HG03439 (cell line): ENCODE measurements around the gene SUMF1.
"Not testable (repeated sequence)": the region's sequence is repeated elsewhere in the genome, so short reads cannot be mapped to it uniquely, and the experiment has no call there.

Experiments
- ATAC-seq: cut with Tn5 transposase; IDR thresholded peaks from one replicate; pipeline ENCODE4 v1.9.1; 2021; ENCODE audit warnings: mild to moderate bottlenecking, moderate library complexity; ENCODE audit not compliant: unreplicated experiment

SUMF1 gene

DNA sequence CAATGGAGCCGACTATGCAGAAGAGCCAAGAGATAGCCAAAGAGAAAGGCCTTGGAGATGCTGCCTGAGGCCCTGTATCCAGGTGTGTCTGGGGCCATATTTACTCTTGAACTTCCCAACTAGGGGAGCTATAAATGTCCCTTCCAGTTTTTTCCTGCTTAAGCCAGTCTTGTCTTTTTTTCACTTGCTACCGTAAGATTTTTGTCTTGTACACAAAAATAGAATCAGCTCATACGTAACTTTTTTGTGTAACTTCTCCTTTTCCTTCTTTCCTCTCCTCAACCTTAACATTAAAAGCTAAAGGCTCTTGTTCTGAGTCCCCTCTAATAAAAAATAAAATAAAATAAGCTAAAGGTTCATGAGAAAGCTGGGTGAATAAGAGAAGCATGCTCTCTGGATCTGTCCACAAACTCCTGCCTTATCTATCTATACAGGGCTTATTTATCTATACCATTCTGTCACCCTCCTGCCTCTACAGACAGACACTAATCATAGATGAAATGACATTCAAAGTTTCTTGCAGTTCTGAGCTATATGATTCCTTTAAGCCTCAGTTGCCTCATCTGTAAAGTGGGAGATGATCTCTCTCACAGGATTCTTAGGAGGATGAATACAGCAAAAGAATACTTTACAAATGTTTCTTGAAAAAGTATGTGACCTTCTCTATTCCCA is 4.6 kb downstream of the SUMF1 start:
- no peak for ATAC-seq

DNA sequence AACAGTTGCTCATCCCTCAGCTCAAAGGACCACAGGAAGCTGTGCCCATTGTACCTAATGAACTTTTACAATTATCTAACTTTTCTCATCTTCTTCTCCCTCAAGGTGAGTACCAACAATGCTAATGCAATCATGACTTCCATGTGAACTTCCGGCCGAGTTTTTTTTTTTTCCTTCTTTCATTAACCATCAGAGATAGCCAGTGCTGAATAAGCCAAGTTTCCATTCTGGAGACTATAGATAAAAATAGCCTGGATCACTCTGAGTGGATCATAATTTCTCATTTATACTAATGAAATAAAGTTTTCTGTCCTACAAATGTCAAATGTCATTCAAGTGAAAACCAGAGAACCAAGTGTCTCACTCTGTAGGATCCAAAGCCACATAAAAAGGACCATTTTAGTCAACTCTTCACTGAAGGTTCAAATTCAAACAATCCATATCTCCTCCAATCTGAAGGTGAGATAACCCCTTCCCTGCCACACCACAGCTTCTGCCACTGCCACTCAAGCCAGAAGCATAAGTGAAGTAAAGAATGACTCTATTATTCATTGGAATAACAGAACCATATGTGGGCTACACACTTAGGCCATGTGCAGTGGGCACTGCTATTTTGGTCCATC is 5.5 kb downstream of the SUMF1 start:
- no peak for ATAC-seq

DNA sequence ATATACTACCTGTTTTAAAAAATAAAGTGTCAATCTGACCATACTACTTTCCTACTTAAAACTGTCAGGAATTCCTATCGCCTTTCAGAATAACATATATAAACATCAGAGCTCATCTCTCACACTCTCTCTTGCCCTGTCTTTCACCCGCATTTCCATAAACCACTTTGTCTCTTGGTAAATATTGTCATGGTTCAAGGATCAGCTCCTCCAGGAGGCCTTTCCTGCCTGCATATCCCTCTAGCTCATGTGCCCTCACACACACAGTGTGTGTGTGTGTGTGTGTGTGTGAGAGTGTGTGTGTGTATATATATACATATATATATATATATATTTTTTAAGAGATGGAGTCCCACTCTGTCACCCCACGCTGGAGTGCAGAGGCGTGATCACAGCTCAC is 6.7 kb downstream of the SUMF1 start:
- no peak for ATAC-seq

DNA sequence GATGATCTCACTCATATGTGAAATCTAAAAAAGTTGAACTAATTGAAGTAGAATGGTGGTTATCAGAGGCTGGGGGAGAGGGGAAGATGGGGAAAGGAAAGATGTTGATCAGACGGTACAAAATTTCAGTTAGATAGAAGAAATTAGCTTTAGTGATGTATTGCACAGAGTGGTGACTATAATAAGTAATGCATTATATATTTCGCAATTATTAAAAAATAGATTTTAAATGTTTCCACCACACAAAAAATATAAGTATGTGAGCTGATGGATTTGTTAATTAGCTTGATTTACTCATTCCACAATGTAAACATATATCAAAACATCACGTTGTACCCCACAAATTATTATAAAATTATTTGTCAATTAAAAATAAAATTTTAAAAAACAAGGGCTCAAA is 8.1 kb downstream of the SUMF1 start:
- no peak for ATAC-seq

DNA sequence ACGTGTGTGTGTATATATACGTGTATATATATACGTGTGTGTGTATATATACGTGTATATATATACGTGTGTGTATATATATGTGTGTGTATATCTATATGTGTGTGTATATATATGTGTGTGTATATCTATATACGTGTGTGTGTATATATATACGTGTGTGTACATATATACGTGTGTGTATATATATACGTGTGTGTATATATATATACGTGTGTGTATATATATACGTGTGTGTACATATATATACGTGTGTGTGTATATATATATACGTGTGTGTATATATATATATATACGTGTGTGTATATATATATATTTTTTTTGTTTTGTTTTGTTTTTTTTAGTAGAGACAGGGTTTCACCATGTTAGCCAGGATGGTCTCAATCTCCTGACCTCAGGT is 10.3 kb downstream of the SUMF1 start:
- ATAC-seq = not testable (repeated sequence)

DNA sequence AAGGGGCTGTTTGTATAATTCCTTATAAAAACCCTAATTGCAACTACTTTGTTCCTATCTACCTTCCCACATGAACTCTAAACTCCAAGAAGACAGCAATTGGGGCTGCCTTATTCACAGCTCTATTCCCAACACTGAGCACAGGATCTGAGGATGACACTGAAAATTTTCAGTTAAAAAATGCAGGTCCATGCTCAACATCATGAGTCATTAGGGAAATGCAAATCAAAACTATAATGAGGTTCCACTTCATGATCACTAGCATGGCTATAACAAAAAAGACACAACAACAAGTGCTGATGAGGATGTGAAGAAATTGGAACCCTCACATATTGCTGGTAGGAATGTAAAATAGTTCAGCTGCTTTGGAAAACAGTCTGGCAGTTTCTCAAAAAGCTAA is 12.9 kb downstream of the SUMF1 start:
- no peak for ATAC-seq

DNA sequence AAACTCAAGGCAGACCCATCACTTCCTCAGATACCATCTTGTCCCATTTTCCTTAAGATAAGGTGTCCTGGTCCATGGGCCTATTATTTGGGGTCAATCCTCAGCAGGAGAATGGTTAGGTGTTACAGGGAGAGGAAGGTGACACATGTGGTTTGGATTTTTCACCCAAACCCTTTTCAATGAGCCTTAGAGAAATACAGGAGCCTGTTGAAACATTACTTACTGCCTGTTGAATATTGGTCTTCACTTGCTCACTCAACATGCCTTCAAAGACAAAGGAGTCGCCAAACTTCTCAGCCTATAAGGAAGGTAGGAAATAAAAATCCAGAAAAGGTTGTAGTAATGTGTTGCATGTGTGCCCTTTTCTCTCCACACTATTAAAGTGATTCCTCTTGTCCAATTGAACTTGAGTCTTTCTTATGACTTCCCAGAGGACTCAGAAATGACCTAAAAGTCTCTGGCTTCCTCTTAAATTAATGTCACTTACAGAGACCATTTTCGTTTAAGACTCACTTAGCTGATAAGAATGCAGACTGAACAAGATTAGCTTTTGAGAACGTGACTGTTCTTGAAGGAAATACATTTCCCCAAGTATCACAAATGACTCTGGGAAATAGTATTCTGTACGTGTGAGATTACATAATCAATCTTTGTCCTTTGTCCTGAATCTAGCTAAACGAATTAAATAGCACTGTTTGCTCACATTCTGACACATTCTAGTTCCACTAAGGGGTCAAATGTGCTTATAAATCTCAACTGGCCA is 17.8 kb downstream of the SUMF1 start:
- ATAC-seq = no peak

DNA sequence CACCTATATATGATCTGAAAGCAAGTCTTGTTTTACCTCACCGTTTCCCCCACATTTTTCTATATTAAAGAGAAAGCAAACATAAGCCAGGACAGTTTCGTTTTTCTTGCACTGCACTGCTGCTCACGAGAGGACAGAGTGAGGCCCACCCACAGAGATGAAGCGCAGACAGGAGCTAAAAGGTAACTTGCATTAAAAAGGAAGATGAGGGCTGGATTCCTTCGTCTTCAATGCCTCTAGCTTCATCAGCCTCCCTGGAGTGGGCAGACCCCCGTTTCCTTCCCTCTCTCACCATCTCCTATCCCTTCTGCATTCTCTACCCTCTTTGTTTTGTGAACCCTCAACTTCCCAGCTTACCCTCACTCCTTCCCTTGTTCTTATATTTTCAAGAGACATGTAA is 18.9 kb downstream of the SUMF1 start:
- no peak for ATAC-seq

DNA sequence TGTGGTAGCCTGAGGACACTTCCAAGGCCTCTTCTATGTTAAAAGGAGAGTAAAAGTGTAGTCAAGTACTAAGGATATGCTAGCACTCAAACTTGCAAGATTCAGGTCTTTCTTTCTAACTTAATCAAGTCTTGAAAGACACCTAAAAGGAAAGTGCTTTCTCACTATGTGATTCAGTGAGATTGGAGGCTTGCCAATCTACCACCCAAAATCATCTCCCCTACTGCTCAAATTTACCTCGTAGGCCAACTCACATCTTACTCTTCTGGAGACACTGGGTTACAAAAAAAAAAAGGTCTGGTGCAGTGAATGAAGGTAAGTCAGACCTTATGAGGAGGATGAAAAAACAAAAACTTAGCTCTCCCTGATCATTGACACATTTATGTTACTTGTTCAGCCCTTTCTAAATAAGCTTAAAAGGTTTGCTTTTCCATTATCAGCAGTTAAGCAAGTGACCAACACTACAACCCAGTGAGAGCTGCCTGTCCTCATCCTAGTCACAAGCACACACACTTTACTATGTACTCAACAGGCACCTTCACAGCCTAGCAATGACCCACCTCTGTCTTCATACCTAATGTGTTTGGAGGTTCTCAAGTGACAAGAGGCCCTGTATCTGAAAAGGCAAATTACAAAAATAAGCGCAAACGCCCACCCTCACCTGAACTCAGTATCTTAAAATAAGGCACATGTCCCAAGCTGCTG is 19.6 kb downstream of the SUMF1 start:
- ATAC-seq = no peak

DNA sequence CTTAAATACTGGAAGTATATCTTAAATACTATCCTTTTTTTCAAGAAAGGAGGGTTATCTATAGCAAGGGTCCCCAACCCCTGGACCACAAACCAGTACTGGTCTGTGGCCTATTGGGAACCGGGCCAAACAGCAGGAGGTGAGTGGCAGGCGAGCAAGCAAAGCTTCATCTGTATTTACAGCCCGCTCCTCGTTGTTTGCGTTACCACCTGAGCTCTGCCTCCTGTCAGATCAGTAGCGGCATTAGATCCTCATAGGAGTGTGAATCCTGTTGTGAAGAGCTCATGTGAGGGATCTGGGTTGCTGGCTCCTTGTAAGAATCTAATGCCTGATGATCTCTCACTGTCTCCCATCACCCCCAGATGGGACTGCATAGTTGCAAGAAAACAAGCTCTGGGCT is 26.1 kb downstream of the SUMF1 start:
- ATAC-seq = no peak

DNA sequence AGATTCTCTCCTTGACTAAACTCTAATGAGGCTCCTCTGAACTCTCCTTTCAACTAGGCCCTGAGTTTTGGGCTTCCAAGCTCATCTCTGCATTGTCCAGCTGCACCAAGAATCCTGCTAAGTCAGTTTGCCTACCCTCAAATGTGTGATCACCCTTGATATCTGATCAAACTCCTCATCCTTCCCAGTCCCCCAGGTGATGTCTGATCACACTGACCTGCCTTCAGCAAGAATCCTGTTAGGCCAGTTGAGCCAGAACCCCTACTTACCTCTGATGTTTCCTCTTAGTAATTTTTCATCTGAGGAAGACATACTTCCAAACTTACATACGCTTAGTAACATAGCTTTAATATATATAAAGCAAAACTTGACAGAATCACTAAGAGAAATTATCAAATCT is 28.8 kb downstream of the SUMF1 start:
- ATAC-seq = no peak

DNA sequence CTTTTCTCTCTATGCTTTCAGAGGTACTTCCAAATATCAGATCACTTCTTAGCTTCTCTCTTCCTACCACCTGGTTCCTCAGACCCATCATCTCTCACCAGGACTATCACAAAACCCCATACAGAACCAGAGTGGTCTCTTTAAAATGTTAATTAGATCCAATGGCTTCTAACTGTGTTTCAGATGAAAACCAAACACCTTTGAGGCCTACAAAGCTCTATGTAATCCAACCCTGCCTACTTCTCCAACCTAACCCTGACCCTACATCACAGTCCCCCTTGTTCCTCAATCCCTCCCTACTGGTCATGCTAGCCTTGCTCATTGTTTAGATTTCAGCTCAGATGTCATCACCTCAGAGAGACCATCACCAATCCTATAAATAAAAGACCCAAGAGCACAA is 34.8 kb downstream of the SUMF1 start:
- ATAC-seq = no peak

DNA sequence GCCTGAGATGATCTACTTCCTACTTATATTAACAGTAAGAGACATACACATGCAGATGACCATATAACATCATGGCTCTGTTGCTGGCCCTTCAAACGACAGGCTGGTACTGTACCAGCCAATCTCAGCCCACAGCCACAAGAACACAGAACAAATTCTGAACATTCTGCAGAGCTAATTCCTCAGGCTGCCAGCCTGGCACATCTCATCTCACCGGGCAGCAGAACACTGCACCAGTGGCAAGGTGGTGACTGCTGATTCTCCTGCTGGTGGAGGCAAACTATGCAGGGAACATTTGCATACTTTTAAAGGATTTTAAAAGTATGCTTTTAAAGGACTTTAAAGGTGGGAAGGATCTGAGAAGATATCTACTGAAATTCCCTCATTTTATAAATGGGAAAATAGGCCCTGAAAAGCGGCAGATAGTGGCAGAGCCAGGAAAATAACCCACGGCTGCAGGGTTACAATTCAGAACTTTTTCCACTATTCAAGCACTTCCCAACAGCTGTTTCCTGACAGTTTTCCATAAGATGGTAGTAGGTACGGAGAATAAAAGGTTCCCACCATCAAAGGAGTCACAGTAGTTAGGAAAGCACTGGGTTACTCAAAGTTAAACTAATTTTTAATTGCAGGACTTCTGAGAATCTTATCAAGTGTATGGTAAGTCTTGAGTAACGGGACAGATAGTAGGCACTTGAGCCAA is 37.3 kb downstream of the SUMF1 start:
- no peak for ATAC-seq

DNA sequence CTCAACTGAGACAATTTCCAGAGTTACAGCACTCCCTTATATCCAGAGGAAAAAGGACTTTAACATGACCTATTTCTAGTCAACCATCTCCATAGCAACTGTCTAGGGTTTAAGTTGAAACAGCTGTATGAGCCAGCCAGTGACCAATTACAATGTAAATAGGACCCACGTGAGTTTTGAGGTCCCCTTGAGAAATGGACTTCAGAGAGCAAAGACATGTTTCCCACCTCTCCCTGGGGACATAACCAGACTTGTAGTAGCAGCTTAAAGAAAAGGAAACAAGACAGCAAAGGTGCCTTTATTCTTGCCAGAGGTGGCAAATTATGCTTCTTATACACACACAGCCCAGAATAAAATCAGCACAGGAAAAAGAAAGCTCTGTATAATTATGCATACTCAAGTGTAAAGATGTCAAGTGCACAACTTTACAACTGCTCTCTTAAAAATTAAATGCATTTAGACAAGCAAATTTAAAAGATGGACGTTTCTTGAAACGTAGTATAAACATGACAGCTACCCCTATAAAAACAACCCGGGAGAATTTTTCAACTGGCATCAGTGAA is 40.2 kb downstream of the SUMF1 start:
- ATAC-seq = peak; percentile 52

DNA sequence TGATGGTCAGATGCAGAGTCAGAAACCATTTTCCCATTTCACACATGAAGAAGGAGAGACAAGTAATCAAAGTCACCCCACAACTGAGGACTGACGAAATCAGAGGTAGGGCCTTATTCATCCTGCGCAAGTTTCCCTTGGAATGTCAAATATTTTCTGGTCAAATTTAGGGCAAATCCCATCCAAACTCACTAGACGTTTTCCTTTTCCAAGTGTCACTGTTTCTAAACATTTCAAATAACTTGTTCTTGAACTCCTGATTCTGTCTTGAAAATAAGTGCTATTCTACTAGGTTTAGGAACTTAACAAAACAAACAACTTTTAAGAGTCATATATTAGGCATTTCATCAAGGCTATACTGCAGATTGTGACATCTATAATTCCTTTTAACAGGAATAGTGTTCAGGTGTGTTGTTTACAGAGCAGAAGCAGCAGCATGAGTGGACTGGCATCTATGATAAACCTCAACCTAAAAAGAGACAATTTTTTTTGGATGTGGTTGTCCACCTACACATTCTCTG is 40.7 kb downstream of the SUMF1 start:
- peak; percentile 10 for ATAC-seq

DNA sequence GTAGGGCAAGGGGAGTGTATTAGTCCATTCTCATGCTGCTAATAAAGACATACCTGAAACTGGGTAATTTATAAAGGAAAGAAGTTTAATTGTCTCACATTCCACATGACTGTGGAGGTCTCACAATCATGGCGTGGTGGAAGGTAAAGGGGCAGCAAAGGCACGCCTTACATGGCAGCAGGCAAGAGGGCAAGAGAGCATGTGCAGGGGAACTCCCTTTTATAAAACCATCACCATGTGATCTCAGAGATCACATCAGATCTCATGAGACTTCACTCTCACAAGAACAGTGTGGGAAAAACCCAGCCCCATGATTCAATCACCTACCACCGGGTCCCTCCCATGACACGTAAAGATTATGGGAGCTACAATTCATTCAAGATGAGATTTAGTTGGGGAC is 41.4 kb downstream of the SUMF1 start:
- ATAC-seq = no peak

DNA sequence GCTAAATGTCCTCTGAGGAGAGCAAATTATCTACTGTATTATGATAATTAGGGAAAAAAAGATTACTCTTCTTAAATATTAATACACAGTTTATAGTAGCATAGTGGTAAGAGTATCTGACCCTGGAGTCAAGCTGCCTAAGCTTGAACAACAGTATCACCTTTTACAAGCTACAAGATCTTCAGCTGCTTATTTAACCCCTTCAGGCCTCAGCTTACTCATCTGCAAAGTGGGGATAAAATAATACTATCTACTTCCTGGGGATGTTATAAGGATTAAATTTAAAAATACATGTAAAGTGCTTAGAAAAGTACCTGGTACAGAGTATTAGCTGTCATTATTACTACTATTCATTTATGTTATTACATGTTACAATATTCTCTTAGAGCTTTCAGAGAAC is 42.0 kb downstream of the SUMF1 start:
- no peak for ATAC-seq

DNA sequence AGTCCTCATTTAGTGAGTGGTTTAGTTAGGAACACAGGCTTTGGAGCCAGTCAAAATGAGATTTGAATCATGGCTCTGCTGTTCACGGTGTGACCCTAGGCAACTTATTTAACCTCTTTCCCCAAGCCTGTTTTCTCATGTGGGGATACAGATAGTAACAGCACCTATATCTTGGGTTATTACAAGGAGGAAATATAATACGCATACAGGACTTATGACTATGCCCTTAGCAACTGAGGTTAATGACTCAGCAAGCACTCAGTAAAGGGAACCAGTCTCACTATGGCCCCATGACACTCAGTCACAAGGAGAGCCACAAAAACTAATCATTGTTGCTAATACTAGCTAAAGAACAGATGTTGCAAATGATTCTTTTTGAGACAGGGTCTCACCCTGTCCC is 45.9 kb downstream of the SUMF1 start:
- peak; percentile 70 for ATAC-seq

DNA sequence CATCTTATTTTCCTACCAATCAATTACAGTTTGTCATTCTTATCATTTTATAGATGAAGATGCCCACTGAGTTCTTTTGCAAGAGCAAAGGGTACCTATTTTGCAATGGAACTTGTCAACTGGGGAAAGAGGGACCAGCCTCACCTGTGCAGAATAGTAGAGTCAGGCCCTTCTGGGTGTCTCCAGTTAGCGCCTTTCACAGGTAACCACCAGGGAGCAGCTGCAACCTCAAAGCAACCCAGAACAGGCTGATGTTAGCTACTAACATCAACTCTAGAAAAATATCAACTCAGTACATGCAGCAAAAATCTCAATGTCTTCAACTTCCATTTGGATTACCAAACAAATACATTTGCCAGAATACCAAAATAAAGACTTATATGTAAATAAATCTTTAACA is 47.1 kb downstream of the SUMF1 start:
- ATAC-seq = no peak

DNA sequence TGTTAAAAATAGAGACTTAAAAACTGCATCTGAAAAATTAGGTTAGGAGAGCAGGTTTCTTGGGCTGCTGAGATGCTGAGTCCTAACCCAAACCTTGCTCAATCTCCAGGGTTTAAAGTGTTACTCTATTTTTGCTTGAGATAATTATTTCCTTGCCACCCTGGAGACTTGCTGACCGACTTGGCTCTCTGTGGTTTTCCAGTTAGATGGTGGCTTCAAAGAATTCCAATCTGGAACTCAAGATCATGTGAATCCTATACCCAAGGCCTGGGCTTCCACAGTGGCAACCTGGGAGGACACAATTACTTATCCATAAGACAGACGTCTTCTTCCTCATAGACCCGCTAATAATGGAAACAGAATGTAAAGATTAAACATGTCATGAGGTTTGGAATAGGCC is 47.7 kb downstream of the SUMF1 start:
- ATAC-seq = no peak

DNA sequence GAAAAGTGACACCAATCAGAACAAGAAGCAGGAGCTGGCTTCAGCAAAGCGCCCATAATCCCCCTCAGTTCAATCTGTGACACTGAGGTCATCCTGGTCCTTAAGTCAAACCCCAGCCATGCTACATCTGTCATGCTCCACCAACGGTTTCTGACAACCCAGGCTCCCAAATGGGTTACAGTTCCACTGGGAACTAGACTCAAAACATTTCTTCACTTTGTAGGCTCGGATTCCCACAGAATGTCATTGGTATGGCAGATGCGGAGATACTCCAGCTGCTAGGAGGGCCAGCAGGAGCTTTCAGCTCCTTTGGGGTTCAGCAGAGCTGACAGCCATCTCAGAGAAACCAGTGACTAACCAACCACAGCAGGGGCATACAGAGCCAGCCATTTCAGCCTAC is 48.9 kb downstream of the SUMF1 start:
- ATAC-seq = no peak
